ENCODE data around the gene ESR2.
"Not testable (repeated sequence)": the region's sequence is repeated elsewhere in the genome, so short reads cannot be mapped to it uniquely, and the experiment has no call there.

The ESR2 gene

GRCh38 chr14:64221391-64222003, 72.7 kb downstream of the ESR2 start:
- no peak for DNase-seq (ENCODE audit: low spot score)

DNA sequence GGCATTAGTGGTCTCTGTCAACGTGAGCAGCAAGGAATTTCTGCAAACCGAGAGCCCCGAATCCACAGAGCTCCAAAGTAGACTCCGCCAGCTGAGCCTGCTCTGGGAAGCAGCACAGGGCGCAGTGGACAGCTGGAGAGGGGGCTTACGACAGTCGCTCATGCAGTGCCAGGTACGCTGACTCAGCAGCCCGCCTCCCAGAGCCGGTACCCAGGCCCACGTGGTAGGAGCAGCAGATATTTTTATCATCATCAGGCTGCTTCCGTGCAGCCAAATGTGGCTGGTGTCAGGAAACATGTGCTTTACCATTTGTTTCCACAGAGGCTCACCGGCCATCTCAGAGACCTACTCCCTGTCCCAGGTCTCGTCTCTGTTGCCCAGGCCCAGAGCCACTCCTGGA, 73.7 kb downstream of the ESR2 start:
- no peak for DNase-seq (ENCODE audit: low spot score)

DNA sequence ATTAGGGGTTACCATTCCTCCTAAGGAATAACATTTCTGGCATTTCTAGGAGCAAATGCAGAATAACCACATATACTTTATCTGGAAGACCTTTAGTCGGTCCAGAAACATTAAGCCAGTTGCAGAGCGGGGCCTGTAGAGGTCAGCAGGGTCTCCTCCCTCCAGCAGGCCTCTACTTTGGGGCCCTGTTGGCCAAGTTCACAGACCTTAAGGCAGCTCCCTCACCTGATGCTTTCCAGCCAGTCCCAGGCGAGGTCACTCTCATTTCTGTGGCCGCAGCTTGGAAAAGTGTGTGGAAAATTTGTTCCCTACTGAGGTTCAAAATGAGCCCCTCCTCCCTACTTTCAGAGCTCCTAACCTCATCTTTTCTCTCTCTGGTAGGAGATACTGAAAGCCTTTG, 74.1 kb downstream of the ESR2 start:
- DNase-seq (ENCODE audit: low spot score), result no peak

DNA sequence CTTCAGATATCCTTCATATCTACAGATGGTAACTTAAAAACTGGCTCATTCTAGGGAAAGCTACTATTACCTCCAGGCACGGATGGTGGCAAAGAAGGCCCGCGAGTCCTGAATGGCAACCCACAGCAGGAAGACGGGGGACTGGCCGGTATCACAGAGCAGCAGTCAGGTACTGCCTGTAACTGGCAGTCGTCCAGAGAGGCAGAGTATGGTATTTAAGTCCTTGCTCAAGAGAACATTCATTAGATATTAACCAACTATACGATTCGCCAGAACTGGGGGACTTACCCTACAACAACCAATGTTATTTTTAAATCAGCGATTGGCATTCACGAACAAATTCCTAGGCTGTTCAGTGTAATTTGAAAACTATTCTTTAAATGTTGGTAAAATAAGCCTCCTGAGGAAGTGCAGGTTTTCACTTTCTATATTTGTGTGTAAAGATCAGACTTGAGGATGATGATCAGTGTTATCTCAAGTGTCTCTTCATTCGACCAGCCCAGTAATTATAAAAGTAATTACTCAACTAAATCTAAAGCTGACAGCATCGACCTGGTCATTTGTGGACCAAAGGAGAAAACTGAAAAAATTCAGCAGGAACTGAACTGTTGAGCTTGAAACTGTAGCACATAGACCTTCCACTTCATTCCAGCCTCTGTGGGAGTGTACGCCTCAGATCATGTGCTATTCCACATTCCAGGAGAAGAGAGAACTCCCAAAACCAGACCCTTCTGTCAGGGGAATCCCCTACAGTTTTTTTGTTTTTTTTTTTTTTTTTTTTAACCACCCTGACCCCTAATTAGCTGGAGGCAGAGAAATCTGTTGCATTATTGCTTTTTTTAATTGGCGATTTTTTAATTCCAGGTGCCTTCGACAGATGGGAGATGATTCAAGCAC, 75.6 kb downstream of the ESR2 start:
- DNase-seq (ENCODE audit: low spot score), result peak; percentile 23

DNA sequence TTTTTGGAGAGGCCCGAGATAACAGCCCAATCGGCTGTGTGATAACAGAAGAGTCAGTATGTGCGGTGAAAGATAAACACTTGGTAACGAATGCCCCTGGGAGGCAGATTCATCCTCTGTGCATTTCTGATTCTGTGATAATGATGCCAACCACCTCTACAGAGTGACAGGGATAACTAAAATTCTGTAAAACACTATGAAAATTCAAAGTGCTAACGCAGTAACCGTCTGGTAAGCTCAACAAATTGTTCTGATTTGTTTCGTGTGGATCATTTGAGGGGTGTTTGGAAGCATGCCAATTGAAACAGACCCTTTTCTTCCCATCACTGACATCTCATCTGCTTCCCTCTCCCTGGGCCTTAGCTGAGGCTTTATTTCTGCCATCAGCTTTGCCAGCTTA, 76.3 kb downstream of the ESR2 start:
- DNase-seq (ENCODE audit: low spot score), result no peak

GRCh38 chr14:64217308-64217707, 76.9 kb downstream of the ESR2 start:
- no peak for DNase-seq (ENCODE audit: low spot score)

- no peak for DNase-seq (ENCODE audit: low spot score)
Measured at GRCh38 chr14:64215978-64216377, 78.2 kb downstream of the ESR2 start.

GRCh38 chr14:64215274-64215673, 78.9 kb downstream of the ESR2 start:
- no peak for DNase-seq (ENCODE audit: low spot score)

DNA sequence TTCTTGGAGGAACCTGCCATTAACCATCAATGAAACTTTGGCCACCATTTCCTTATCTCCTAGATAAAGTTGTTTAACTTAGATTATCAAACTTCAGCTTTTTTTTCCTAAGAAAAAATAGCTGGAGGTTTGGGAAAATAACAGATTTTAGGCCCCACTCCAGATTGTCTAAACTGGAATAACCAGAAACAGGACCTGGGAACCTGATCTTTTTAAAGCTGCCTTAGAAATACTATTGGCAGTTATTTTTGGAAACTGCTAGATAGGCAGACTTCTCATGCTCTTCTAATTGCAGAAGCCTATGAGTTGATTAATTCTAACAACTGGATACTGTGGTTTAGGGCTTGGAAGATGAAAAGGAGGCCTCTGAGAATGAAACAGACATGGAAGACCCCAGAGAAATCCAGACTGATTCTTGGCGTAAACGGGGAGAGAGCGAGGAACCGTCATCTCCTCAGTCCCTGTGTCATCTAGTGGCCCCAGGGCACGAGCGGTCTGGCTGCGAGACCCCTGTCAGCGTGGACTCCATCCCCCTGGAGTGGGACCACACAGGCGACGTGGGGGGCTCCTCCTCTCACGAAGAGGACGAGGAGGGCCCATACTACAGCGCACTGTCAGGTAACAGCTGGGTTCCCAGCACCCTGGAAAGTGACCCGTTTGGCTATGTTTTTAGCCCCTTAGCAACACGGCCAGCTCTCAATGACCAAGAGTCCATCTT, 80.2 kb downstream of the ESR2 start:
- no peak for DNase-seq (ENCODE audit: low spot score)

GRCh38 chr14:64213086-64213485, 81.1 kb downstream of the ESR2 start:
- DNase-seq (ENCODE audit: low spot score), result no peak

DNA sequence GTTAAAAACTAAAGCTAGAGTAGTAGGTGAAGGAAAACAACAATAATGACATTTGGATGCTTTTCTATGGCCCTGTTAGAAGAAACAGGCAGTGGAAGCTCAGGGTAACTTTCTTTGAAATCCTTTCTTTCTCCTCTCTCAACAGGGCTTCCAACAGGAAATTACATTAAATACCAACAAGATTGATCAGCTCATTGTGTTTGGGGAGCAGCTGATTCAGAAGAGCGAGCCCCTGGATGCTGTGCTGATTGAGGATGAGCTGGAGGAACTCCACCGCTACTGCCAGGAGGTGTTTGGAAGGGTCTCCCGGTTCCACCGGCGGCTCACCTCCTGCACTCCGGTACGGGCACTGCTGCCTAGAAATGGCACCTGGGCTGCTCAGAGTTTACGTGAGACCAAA, 81.5 kb downstream of the ESR2 start:
- no peak for DNase-seq (ENCODE audit: low spot score)

GRCh38 chr14:64210912-64211311, 83.3 kb downstream of the ESR2 start:
- DNase-seq (ENCODE audit: low spot score), result not testable (repeated sequence)

GRCh38 chr14:64210216-64210615, 84.0 kb downstream of the ESR2 start:
- DNase-seq (ENCODE audit: low spot score), result no peak

DNA sequence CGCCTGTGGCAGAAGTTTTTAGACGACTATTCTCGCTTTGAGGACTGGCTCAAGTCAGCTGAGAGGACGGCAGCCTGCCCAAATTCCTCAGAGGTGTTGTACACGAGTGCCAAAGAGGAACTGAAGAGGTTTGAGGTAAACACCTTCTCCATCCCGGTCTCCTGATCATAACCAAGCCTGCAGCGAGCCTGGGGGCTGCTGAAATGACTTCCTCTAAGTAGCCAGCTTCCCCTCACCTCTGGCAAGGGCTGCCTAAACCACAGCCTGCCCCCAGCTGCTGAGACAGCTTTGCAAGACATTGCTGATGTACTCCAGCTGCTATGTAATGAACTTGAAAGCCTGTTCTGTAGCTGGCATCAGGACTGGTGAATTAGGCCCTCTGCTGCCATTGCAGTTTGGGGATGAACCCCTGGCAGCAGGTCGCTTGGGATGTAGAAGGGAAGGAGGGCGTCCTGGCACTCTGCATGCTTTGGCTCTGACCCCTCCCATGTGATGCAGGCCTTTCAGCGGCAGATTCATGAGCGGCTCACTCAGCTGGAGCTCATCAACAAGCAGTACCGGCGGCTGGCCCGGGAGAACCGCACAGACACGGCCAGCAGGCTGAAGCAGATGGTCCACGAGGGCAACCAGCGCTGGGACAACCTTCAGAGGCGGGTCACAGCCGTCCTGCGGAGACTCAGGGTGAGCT, 84.6 kb downstream of the ESR2 start:
- DNase-seq (ENCODE audit: low spot score), result no peak

- DNase-seq (ENCODE audit: low spot score), result no peak
Measured at GRCh38 chr14:64208981-64209380, 85.2 kb downstream of the ESR2 start.

- no peak for DNase-seq (ENCODE audit: low spot score)
Measured at GRCh38 chr14:64208261-64208660, 85.9 kb downstream of the ESR2 start.

DNA sequence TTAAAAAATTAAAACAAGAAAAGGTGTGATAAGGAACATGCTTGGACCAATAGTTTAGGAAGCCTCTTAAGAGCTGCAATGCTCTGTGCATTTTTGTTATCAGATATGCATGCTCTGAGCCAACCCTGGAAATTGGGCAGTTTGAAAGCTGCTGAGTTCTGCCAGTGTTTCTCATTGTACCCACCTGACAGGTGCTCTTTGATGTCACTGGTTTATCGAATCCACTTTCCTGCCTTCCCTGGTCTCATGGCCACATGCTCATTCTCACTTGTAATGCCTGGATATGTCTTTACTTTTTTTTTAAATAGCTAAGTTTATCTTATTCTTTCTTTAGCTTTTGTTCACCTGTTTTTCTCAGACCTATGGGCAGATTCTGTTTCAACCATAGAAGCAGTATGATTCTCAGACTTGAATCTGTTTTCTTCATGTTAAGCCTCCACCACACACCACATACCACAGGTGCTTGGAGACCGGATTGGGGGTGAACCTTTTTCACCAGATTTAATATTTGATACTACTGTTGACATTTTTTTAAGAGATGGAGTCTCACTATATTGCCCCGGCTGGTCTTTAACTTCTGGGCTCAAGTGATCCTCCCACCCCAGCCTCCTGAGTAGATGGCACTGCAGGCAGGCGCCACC, 90.7 kb downstream of the ESR2 start:
- no peak for DNase-seq (ENCODE audit: low spot score)

- no peak for DNase-seq (ENCODE audit: low spot score)
Measured at GRCh38 chr14:64202716-64203115, 91.5 kb downstream of the ESR2 start.

DNA sequence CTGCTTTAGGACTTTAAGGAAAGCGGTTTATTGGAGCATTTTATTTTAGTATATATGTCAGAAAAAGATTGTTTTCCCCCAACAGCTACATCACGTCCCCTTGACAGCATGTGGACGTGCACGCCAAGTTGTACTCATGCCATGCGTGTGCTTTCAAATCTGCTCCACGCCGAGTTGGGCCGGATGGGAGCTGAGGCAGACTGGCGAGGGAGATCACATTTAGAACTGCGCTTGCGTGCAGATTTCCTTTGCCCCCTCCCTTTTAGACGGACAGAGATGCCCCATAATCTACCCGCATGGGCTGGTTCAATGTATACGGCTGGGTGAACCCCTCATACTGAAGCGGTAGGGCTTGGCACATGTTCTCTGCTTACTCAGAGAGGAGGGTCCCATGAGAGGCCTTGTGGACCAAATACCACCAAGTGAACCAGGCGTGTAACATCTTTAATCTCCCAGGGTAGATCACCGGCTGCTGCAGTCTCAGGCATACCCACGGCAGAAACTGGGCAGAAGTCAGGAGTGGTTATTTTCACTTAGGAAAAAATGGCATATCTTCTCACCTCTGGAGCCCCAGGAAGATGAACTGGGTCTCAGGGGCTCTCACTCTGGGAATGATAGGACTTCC, 92.1 kb downstream of the ESR2 start:
- no peak for DNase-seq (ENCODE audit: low spot score)

DNA sequence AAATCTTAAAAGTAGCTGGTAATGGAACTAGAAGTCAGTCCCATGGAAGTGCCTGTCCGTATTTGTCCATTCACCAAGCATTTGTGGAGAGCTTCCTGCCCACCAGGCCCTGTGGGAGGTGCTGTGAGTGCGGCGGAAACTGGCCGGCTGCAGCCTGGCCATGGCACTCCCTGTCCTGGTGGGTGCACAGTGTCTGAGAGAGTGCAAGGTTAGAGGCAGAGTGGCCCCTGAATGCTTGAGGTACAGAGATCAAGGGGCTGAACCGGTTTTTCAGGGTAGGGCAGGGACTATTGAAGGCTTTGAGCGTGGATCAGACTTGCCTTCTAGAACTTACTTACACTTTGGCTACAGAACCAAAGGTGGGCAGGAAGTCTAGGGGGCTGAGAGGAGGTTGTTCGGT, 92.9 kb downstream of the ESR2 start:
- DNase-seq (ENCODE audit: low spot score), result no peak

GRCh38 chr14:64200170-64200569, 94.0 kb downstream of the ESR2 start:
- no peak for DNase-seq (ENCODE audit: low spot score)

Data from activated CD4-positive, alpha-beta T cell treated with anti-CD3 and anti-CD28 coated beads, Interleukin-2, Interleukin-4, amounts not matched to agents 100 ng/mL and 50 ng/mL, durations not matched to agents 16 hours and 8 hours (primary cell).